A549 (cell line): Measurements from ENCODE around the gene ADAM8.

Experiments
- CTCF ChIP-seq: fragments of >200 bp; sonication (Bioruptor Twin); formaldehyde crosslinking; IDR thresholded peaks from 3 replicates; pipeline ENCODE4 v1.5.1; 2016
- HEYL ChIP-seq: fragments of 250-450 bp; sonication (Bioruptor Pico); IDR thresholded peaks from 2 replicates; pipeline ENCODE4 v1.8.0; 2021; ENCODE audit warnings: mild to moderate bottlenecking, moderate library complexity
- JUN ChIP-seq, 2 experiments: fragments of >200 bp; sonication (Bioruptor Twin); formaldehyde crosslinking; IDR thresholded peaks; 2 replicates in 1 of 2; 3 replicates in 1 of 2; pipeline ENCODE4 v1.6.1; 2016 to 2017
- KDM1A ChIP-seq: fragments of 200-600 bp; sonication (generic); IDR thresholded peaks from 2 replicates; pipeline ENCODE4 v1.6.1; 2016; ENCODE audit warnings: low read depth, mild to moderate bottlenecking
- MAFK ChIP-seq: fragments of 450-650 bp; IDR thresholded peaks from 2 replicates; pipeline ENCODE4 v1.6.1; 2014; ENCODE audit not compliant: partially characterized antibody
- MYC ChIP-seq: IDR thresholded peaks from 2 replicates; pipeline ENCODE4 v1.6.1; 2012; ENCODE audit warnings: mild to moderate bottlenecking, inconsistent platforms, low read length, improper control_type of control experiment, borderline replicate concordance
- PHF8 ChIP-seq: fragments of 200-600 bp; sonication (generic); IDR thresholded peaks from 2 replicates; pipeline ENCODE4 v1.6.1; 2016; ENCODE audit warnings: low read depth, mild to moderate bottlenecking, antibody characterized with exemption, moderate library complexity, borderline replicate concordance
- POLR2A ChIP-seq: IDR thresholded peaks from 2 replicates; pipeline ENCODE4 v1.6.1; 2012; ENCODE audit warnings: mild to moderate bottlenecking, low read length
- REST ChIP-seq: fragments of 200-600 bp; sonication (generic); IDR thresholded peaks from 2 replicates; pipeline ENCODE4 v1.6.1; 2016; ENCODE audit warnings: antibody characterized with exemption, mild to moderate bottlenecking, moderate library complexity
- TP53 ChIP-seq: fragments of 250-450 bp; sonication (Bioruptor Pico); IDR thresholded peaks from 2 replicates; pipeline ENCODE4 v1.5.0; 2021; ENCODE audit warnings: mild to moderate bottlenecking, moderate library complexity
- USF2 ChIP-seq: fragments of 450-650 bp; IDR thresholded peaks from 2 replicates; pipeline ENCODE4 v1.6.1; 2014; ENCODE audit warnings: antibody characterized with exemption

GRCh38 chr10:133281628-133282372 lies 5.1 kb upstream of the ADAM8 start:
- TF ChIP-seq JUN (IDR thresholded peaks at IDR 0.05) (no peak), USF2 (no peak), PHF8 (no peak), CTCF (no peak), POLR2A (no peak), MYC (no peak), HEYL (CRISPR knock-in tag) (no peak), REST (no peak), MAFK (no peak), KDM1A (no peak), TP53 (CRISPR knock-in tag) (no peak)
